GOT3 (cell line): ENCODE measurements around the gene MYF6.
"Not testable (repeated sequence)": the region's sequence is repeated elsewhere in the genome, so short reads cannot be mapped to it uniquely, and the experiment has no call there.

ENCODE experiments used
- DNase-seq: peaks from one replicate; lab custom pipeline; 2025; ENCODE audit warnings: mixed read lengths; lab: John Stamatoyannopoulos, UW

MYF6 gene

DNA sequence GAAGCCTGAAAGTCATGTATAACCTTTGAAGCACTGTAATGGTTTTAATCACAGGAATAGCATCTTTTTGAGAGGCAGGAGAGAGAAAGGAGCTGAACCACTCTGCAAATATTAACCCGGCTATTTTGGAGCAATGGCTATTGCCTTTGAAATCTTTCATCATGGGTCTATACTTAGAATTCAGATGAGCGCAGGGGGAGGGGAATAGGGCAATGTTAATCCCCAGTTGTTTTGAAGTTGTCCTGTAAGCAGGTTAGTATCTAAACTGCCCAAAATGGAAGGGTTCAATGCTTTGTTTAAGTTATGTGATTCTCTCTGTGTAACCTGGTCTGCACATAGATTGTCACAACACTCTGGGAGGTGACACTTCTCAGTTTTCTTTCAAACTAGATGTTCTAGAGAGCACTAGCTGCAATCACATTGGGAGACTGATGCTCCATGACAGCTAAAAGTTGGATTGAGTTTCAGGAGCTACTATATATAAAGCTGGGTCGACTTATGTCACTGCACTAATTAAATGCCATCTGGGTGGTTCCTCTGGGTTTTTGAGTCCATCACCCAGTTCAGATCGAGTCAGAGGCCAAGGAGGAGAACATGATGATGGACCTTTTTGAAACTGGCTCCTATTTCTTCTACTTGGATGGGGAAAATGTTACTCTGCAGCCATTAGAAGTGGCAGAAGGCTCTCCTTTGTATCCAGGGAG lies at the start of gene MYF6:
TSS of gene MYF6 (plus strand) at position 509 of the 704 bp plus-strand sequence. CDS start at position 595, 86 bp downstream.
- DNase-seq: no peak

DNA sequence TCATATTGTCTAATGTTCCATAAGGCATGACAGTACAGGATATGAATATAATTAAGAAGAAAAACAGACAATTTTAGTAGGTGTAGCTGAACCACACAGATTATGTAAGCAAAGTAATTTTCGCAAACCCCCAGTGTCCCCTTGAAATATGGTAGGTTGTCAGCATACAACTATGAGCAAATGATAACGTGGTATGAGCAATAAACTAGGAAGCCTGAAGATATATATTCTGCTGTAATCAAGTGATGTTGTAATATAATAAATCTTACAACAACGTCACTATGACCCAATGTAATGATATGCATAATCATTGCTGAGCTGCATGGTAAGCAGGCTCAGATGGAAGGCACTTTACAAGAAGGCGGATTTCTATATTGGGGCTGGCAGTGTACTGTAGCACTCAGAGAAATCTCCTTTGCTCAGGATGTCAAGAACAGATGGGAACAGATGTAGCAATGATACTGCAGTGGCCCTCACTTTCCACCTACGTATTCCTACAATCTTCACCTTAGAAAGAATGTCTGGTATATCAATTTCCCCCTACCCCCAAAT lies 47.8 kb upstream of the MYF6 start:
- DNase-seq: no peak

DNA sequence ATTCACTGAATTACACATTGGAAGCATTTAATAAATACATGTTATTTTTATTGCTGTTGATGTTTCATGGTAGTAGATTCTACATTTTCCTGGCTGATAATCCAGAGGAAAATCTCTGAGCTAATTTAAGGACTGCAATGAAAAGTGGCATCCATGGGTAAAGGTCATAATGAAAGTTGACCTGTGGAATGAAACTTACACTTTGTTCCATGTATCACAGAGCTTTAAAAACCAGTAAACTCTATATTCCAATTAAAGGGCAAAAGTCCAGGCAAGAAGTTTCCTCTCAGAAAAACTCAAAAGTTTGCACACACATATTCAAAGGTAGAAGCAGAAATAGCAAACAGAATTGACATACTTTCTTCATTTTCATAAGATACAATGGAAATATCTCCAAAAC lies 44.8 kb upstream of the MYF6 start:
- no peak for DNase-seq

DNA sequence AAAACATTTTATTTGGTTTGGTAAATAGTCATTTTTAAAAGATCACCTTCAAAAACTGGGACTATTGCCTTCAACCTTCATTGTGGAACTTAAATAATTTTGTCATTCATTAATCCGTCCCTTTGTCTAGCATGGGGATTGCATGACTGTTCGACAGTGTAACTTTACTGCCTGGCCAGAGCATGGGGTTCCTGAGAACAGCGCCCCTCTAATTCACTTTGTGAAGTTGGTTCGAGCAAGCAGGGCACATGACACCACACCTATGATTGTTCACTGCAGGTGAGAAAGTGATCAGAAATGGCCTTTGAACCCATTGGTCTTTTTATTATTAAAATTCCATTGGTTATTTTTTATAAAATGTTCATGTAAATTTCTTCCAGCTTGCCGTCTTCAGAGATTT lies 37.2 kb upstream of the MYF6 start:
- no peak for DNase-seq

DNA sequence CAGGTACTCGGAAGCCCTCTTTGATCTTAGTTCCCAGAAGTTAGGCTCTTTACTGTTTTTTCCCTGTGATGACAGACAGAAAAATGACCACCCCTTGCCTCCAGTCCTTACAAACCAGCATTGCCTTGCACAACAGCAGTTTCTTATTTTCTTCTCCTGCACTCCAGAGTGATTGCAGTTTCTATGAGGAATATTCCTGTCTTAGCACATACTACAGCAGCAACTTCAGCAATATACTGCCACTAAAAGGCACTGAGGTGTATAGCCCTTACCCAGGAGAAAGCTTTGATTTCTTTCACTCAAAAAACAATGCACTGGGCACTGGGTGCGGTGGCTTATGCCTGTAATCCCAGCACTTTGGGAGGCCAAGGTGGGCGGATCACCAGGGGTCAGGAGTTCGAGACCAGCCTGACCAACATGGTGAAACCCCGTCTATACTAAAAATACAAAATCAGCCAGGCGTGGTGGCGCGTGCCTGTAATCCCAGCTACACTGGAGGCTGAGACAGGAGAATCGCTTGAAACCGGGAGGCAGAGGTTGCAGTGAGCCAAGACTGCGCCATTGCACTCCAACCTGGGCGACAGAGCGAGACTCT lies 31.3 kb upstream of the MYF6 start:
- DNase-seq: not testable (repeated sequence)

DNA sequence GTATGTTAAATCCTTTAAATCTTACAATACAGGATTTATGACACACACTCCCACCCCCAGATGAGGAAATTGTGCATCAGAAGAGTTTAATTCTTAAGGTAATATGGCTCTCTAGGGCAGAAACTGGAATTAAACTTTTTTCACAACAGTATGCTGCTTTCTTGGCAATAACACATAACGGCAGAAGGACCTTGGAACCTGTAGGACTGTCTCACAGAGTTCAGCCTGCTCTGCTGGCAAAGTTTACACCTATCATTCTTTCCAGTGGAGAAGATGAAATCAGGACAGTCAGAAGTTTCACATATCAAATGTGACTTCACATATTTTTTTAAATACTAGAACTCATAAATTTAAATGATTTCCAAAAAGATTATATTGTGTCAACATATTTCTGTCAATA lies 30.6 kb upstream of the MYF6 start:
- no peak for DNase-seq

DNA sequence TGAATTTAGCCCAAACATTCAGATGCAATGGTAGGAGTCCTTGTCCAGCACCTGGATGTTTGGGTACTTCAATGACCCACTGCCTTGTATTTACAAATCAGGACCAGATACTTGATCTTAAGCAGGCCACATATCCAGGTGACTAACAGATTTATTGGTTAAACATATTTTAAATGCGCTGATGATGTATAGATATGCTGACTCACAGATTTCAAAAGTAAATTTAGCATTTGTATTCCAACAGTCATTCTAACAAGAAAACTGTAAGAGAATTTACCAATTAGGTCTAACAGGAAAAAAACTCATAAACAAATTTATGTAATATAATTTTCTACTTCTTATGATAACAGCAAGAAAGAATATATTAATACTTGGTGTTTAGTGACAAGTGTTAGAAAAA lies 29.4 kb upstream of the MYF6 start:
- DNase-seq: no peak

DNA sequence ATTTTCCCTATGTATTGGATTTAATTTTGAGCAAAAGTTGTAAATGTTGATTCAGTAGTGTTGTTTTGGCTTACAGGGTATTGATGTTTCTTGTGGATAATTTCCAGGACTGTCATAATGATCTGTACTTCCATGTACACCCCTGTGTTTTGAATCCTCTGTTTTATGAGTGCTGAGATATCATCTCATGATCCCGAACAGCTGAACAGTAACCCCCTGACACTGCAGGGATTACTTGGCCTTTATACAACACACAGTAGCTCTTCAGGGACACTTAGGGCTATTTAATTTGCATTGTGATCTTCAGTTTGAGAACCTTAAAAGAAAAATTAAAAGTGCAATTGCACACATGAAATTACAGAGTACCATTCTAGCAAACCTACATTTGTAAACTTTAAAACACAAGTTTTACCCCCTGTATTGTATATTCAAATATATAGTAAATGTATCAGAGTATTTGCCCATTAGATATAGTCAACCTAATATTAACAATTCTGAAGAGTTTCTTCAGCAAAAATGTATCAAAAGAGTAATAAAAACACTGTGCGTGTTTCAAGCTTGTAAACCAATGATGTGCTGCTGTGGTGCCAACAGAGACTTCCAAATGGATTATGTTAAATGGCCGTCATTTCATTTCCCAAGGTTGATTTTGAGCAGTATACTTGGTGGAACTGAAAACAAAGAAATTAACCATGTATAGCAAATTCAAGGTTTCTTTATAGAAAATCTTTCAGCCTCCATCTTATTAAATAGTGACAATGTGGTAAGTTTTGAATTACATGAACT lies 27.9 kb upstream of the MYF6 start:
- DNase-seq: no peak

DNA sequence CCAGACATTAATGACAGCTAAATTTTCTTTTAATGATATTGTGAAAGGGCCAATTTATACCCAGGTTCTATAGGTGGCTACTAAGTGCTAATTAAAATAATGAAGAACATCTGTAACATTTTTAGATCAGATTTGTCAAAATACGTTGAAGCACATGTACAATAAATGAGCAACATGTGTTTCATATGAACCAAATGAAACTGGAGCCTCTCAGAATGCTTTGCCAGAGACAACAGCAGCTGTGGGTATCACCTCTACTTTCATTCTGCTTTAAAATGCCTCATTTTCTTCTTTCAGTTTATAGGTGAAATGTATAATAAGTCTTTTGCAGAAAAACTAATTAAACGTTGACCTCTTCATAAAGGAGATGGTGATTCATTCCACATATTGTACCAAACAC lies 26.1 kb upstream of the MYF6 start:
- DNase-seq: no peak

DNA sequence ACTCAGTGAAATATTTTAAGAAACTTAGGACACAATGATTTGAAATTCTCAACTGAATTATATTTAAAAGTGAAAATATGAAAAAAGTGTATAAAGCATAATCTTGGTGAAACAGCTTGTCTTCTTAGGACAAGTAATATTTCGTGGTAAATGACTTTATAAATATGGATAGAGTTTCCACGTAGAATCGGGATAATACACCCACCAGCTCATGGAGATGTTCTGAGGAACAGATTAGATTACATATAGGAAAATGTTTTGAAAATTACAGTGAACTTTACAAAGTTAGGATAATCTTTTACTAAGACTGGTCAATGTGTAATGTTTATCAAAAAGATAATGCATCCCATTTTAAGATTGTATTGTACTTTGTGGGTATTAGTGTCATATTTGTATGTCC lies 25.6 kb upstream of the MYF6 start:
- DNase-seq: no peak

DNA sequence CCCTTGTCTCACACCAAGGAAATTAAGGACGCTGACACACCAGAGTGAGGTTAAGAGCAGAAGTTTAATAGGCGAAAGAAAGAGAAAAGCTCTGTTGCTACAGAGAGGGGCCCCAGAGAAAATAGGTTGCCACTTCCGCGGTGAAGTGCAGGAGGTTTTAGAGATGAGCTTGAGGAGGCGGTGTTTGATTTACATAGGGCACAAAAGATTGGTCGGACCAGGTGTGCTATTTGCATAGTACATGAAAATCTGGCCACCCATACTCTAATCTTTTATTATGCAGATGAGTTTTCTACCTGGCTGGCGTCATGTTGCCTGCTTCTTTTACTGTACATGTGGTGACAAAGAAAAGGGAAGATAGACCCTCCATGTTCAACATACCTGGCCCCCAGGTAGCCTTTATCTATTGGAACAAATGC lies 23.3 kb upstream of the MYF6 start:
- no peak for DNase-seq

DNA sequence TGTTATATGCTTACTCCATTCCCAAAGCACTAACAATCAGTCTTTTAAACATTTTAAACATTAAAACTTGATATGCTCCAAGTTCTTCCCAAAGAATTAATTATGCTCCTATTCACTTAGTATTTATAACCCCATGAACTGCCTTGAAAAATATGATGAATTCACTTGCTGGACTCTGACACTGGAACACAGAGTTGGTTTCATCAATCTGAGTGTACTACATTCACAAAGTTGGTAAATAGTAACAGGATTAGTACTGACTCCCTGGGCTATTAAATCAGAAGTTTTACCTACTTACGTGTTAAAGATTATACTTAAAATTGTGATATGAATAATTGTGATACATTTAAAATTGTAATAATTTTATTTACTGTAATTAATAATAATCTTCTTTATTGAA lies 17.3 kb upstream of the MYF6 start:
- DNase-seq: no peak

DNA sequence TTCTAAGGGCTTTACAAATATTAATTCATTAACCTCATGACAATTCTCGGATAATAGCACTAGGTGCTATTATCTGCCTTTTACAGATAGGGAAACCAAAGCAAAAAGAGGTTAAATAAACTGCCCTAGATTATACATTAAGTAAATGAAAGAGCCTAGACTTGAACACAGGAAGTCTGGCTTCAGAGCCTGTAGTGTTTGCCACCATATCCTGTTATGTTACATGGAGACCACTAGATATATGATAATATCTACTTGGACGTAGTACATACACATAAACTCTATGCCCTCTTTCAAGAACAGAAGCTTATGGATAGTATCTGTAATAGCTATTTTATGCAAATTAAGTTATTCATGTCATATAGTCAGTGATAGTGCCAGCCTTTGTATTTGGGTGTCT lies 16.9 kb upstream of the MYF6 start:
- DNase-seq: no peak

DNA sequence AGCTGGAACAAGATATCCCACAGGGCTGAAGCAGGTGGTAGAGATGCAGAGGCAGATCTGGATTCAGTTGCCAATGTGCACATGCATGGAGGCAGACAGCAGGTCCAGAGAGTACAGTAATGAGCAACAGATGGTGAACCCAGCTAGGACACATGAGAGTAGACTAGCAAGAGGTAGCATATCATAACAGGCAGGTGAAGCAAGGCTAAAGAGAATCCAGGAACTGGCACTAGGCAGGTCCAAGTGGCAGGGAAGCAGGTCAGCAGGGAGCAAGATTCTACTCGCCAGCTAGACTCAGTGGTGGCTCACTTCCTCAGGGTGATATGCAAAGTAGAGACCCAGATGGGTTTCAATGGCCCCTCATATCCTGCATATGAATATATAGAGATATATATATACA lies 15.3 kb upstream of the MYF6 start:
- DNase-seq: no peak

DNA sequence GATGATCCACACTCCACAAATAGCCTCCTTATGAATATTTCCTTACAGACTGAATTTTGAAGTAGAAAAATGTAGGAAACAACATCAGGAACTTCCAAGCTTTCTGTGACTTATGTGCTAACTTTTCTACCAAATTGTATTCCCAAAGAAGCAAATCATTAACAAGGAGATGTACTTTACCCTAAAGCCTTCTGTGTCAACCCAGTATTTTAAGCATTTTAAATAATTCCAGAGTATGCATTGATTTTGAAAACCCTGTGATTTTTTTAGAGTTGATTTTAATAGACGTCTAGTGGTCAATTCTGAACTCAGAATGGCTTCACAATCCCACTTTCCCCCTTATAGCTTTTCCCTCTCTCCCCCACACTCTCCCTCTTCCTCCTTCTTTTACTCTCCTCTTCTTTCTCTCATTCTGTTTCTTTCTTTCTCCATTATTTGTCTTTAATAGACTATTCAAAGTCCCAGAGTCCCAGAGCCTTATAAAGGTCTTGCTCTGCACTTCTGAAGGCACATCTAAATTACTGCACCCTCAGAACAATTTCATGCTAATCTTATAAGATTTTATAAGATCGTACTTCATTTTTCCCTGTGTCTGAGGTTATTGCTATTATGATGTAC lies 10.1 kb upstream of the MYF6 start:
- DNase-seq: no peak

DNA sequence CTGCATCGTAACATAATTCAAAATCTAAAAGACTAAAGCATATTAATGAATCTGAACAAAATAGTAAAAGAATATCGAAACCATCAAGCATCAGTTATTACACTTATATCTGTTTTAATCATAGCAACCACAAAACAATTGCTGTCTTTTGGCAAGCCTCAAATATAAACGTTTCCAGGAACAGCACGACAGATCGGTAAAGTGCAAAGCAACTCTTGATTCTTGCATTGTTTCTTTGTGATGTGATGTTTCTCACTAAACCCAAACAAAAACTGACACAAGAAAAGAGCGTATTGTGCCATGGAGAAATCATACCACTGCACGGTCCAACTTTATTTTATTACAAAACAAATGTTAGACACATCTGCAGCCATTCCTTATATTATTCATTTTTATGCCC lies 9.2 kb upstream of the MYF6 start:
- no peak for DNase-seq

DNA sequence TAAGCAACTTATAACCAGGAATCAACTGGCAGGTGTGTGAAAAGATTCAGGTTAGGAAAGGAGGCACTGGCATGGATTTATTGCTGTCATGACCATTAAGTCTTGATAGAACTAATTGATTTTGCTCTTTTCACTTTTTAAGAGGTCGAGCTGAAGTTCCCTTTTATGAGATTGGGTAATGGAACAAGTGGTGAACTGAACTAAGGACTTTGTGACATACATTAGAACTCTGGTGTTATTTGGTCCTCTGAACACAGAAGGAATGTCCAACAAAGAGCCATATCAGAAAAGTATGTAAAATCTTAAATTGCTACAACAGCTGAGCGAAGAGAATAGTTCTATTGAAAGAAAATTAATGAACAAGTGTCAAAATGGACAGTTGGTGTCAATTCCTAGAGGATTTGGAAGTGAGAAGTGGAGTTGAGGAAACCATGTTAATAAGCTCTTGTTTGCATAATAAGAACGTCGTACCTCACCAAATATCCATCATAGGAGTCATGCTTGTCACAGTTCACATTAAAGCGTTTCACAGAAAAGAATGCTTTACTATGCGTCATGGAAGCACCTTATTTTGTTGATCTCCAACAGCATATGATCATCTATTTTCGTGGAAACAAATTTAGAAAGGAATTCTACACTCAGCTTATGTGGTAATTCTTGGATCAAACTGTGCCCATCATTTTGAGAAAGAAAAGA lies 8.4 kb upstream of the MYF6 start:
- no peak for DNase-seq

DNA sequence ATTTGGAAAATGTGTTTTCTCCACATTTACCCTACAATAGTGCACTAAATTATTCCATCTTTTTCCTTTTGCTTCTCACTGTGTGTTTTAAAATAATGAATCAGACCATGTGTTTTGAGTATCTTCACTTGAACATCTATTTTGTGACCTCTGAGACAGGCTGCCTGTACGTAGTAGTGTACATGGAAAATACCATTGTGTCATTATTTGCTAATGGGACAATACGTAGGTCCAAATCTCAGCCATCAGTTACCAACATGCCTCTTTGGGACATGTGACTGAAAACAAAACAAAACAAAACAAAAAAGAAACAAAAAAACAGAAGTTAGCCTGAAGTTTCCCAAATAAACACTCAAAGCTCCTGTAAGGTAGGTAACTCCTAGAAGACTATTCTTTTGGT lies 7.1 kb upstream of the MYF6 start:
- DNase-seq: no peak

DNA sequence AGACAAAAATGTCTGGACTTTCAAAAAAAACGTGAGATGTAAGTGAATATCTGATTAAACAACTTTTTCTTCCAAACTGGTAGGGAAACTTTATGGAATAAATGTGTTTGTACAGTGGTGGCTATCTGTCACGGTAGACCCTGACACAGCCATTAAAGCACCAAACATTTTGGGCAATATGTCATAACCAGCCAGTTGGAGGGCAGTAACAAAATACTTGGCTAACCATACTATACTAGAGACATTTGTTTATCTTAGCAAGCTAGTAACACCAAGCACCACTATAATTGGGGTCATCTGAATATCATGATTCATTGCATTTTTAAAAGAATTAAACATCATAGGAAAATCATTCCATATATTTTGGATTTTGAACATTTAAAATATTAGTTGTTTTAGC lies 6.0 kb upstream of the MYF6 start:
- DNase-seq: no peak

DNA sequence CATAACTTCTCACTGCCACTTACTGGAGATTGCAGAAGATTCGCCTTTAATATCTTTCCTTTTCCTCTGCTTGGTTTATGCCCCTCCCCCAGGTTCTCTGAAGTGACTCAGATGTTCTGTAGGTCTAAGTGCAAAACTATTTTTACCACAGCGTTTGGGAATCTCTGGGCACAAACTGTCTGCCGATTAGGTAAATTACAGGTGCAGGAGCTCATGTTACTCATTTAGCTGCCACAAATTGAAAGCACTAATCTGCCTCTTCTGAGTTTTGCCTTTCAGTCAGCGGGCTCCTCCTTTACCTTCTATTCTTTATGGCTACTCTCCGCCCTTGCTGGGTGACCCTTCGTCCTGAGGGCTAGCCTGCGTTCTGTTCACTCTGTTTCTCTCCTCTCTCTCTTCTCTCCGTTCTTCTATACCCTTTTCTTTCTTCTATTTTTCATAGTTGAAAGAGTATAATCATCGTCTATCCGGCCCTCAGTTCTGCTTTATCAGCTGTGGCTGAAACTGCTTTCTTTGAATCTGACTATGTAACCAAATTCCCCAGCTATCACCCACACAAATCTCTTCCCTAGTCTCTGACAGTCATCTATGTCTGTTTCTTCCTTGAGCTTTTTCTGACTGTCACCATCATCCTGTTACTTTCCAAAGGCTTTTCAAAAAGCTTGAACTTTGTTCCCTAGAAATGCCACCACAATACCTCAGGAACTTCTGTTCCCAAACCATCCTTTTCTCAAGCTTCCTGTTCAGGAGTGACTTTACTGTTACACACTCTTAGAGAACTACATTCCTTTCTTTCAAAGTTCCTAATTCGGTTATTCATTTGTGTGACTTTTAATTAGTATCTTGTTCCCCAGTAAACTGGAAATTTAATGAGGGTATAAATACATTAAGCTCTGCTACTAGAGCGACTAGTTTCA lies 4.3 kb upstream of the MYF6 start:
- no peak for DNase-seq

DNA sequence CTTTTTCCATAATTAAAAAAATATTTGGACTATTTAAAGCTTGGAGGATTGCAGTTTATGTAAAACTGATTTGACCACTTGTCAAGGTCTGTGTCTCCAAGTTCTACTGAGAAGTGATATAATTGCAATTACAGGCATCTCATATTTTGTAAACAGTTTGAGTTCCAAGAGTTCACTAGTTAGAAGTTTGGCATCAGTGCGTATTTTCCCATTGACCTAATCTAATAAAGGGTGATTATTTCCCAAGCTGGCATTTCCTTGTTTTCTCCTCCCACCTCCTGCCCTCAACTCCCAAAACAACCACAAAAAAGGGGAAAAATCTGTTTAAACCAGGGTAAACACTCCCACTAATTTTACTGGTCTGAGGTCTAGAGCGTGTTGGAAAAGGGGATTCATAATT lies 3.0 kb upstream of the MYF6 start:
- no peak for DNase-seq
